Endodermal cell (in vitro differentiated cells): ENCODE data around the gene UBE2K. TPM values are rescaled to one million over a fixed set of nuclear protein-coding genes. Genes with fewer than 3 reads are reported as not detected.

ENCODE experiments used
- DNase-seq: peaks from one replicate; pipeline ENCODE4 v3.0.0-alpha.2; 2017
- H3K27ac ChIP-seq: 2 replicates; pipeline ENCODE4 v1.5.1; 2013; ENCODE audit warnings: mild to moderate bottlenecking, low read depth, low read length, moderate library complexity
- H3K27me3 ChIP-seq: 2 replicates; pipeline ENCODE4 v1.6.1; 2013; ENCODE audit warnings: mild to moderate bottlenecking, low read length, moderate library complexity; ENCODE audit not compliant: insufficient read depth, control insufficient read depth, poor library complexity, severe bottlenecking
- H3K36me3 ChIP-seq: 2 replicates; pipeline ENCODE4 v1.7.0; 2013; ENCODE audit warnings: mild to moderate bottlenecking, low read length, moderate library complexity; ENCODE audit not compliant: control insufficient read depth, insufficient read depth
- H3K4me1 ChIP-seq: one replicate; pipeline ENCODE4 v1.7.0; 2013; ENCODE audit warnings: low read length; ENCODE audit not compliant: control insufficient read depth, insufficient read depth
- H3K4me3 ChIP-seq: 2 replicates; pipeline ENCODE4 v1.5.1; 2013; ENCODE audit warnings: mild to moderate bottlenecking, low read length, moderate library complexity
- H3K9ac ChIP-seq: 2 replicates; pipeline ENCODE4 v1.6.1; 2013; ENCODE audit warnings: mild to moderate bottlenecking, low read length, moderate library complexity; ENCODE audit not compliant: poor library complexity, severe bottlenecking; ENCODE audit errors: extremely low read depth
- H3K9me3 ChIP-seq: 2 replicates; pipeline ENCODE4 v1.6.1; 2013; ENCODE audit warnings: mild to moderate bottlenecking, low read length, moderate library complexity; ENCODE audit not compliant: control insufficient read depth
- H3K27ac Mint-ChIP-seq: 2 replicates; pipeline ENCODE4 v1.8.0; 2020; ENCODE audit warnings: mixed read lengths
- H3K27me3 Mint-ChIP-seq: 2 replicates; pipeline ENCODE4 v1.8.0; 2021; ENCODE audit warnings: mild to moderate bottlenecking, mixed read lengths; ENCODE audit not compliant: insufficient read depth
- H3K36me3 Mint-ChIP-seq: 2 replicates; pipeline ENCODE4 v1.8.0; 2020; ENCODE audit warnings: low read depth, mixed read lengths
- H3K4me1 Mint-ChIP-seq: 2 replicates; pipeline ENCODE4 v1.8.0; 2020; ENCODE audit warnings: mixed read lengths
- H3K4me3 Mint-ChIP-seq: 2 replicates; pipeline ENCODE4 v1.8.0; 2020; ENCODE audit warnings: mild to moderate bottlenecking, moderate library complexity, mixed read lengths
- H3K9me3 Mint-ChIP-seq: 2 replicates; pipeline ENCODE4 v1.8.0; 2020; ENCODE audit warnings: mild to moderate bottlenecking, mixed read lengths
- WGBS, 2 experiments: methylation state at CpG; one replicate each; pipeline versions ENCODE4 v1.1.5 to v1.1.7; 2013; ENCODE audit warnings: missing lambda C conversion rate in 2 of 2, mixed read lengths in 1 of 2; ENCODE audit not compliant: insufficient coverage in 1 of 2, insufficient read length in 1 of 2; 5-methylcytosine and 5-hydroxymethylcytosine counted together
- total RNA-seq, 2 donors: library from RNA; stranded (reverse); fragmentation: NEBNext Ultra II Directional in 1 of 2; extraction: Animal tissue kit (Norgen Biotek cat#: 25700) in 1 of 2; gene quantifications; 2 replicates in 1 of 2; 3 replicates in 1 of 2; pipeline ENCODE4 v1.2.1, GENCODE V29; 2021
- TF ChIP-seq, protein P1 (sequence below): fragments of 200-600 bp; sonication (generic); conservative IDR thresholded peaks from 2 replicates; pipeline ENCODE4 v1.5.0; 2021; ENCODE audit warnings: antibody characterized with exemption, mild to moderate bottlenecking

The UBE2K gene
- total RNA-seq, 2 donors from 2014 or later, result 139 to 143 TPM

DNA sequence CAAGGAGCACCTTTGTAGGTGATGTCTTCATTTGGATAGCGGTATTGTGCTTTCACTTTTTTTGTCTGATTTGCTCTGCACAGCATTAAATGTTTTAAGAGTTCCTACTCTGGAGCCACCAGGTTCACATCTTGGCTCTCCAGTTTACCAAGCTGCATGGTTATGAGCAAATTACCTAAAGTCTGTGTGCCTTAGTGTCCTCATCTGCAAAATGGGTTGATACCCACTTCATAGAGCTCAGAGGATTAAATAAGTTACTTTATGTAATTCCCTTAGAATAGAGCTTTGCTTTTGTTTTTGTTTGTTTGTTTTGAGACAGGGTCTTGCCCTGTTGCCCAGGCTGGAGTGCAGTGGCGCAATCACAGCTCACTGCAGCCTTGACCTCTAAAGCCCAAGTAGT, 58.2 kb downstream of the UBE2K start:
- Mint-ChIP-seq H3K9me3 (no peaks in the 10 kb centered on the region), H3K27me3 (no peaks in the 10 kb centered on the region), H3K4me1 (no peaks in the 10 kb centered on the region), H3K4me3 (no peak overlapping the region), H3K27ac (no peak overlapping the region), H3K36me3 (peaks cover 58% of the 10 kb centered on the region)
- no peaks in the 10 kb centered on the region for H3K9me3 ChIP-seq
- no peak overlapping the region for H3K9ac ChIP-seq
- DNase-seq, result no peak
- H3K36me3 ChIP-seq, result peaks cover 69% of the 10 kb centered on the region
- TF ChIP-seq, protein P1, sequence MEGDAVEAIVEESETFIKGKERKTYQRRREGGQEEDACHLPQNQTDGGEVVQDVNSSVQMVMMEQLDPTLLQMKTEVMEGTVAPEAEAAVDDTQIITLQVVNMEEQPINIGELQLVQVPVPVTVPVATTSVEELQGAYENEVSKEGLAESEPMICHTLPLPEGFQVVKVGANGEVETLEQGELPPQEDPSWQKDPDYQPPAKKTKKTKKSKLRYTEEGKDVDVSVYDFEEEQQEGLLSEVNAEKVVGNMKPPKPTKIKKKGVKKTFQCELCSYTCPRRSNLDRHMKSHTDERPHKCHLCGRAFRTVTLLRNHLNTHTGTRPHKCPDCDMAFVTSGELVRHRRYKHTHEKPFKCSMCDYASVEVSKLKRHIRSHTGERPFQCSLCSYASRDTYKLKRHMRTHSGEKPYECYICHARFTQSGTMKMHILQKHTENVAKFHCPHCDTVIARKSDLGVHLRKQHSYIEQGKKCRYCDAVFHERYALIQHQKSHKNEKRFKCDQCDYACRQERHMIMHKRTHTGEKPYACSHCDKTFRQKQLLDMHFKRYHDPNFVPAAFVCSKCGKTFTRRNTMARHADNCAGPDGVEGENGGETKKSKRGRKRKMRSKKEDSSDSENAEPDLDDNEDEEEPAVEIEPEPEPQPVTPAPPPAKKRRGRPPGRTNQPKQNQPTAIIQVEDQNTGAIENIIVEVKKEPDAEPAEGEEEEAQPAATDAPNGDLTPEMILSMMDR, result no peak
- H3K4me1 ChIP-seq, result no peaks in the 10 kb centered on the region
- no peak overlapping the region for H3K4me3 ChIP-seq
- H3K27ac ChIP-seq, result no peak overlapping the region
- no peaks in the 10 kb centered on the region for H3K27me3 ChIP-seq
- WGBS, 2 experiments, result 99 to 100% methylated on average over 2 of the region's 2 CpGs

DNA sequence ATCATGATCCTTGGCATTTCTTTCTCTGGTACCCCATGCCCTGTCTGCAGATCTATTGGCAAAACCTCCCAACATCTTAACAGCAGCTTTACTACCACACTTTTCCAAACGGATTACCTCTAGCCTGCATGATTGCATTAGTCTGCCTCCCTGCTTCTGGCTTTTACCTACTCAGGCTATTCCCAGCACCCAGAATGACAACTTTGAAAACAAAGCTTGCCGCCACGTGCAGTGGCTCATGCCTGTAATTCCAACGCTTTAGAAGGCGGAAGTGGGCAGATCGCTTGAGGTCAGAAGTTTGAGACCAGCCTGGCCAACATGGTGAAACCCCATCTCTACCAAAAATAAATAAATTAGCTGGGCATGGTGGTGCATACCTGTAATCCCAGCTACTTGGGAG, 60.2 kb downstream of the UBE2K start:
- whole genome bisulfite sequencing, 2 experiments, result 73 to 94% methylated on average over 6 of the region's 6 CpGs
- H3K36me3 Mint-ChIP-seq, result peaks cover 64% of the 10 kb centered on the region
- H3K4me1 Mint-ChIP-seq, result no peaks in the 10 kb centered on the region
- no peak overlapping the region for H3K4me3 ChIP-seq
- no peak for DNase-seq
- H3K36me3 ChIP-seq, result peaks cover 69% of the 10 kb centered on the region
- TF ChIP-seq, protein P1, result no peak
- H3K27ac ChIP-seq, result no peak overlapping the region
- H3K9ac ChIP-seq, result no peak overlapping the region
- no peaks in the 10 kb centered on the region for H3K4me1 ChIP-seq
- no peak overlapping the region for H3K4me3 Mint-ChIP-seq
- no peaks in the 10 kb centered on the region for H3K27me3 Mint-ChIP-seq
- no peaks in the 10 kb centered on the region for H3K9me3 Mint-ChIP-seq
- no peak overlapping the region for H3K27ac Mint-ChIP-seq
- no peaks in the 10 kb centered on the region for H3K27me3 ChIP-seq
- no peaks in the 10 kb centered on the region for H3K9me3 ChIP-seq

DNA sequence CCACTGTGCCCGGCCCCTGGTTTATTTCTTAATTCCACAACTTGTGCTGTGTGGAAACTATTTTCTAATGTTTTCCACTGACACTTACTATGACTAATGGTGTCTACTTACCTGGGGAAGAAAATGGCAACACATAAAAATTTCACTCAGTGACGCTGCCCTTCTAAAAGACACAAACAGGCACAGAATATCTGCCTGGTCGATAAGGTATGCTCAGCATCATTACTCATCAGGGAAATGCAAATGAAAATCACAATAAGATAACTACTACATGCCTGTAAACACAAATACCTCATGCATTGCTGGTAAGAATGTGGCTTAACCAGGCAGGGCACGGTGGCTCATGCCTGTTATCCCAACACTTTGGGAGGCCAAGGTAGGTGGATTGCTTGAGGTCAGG, 61.6 kb downstream of the UBE2K start:
- Histone ChIP-seq H3K4me3 (no peak overlapping the region), H3K4me1 (no peaks in the 10 kb centered on the region), H3K27ac (no peak overlapping the region), H3K9me3 (no peaks in the 10 kb centered on the region), H3K36me3 (peaks cover 79% of the 10 kb centered on the region), H3K27me3 (no peaks in the 10 kb centered on the region), H3K9ac (no peak overlapping the region)
- TF ChIP-seq, protein P1, result no peak
- Mint-ChIP-seq H3K27me3 (no peaks in the 10 kb centered on the region), H3K4me3 (no peak overlapping the region), H3K4me1 (no peaks in the 10 kb centered on the region), H3K36me3 (peaks cover 70% of the 10 kb centered on the region), H3K9me3 (no peaks in the 10 kb centered on the region), H3K27ac (no peak overlapping the region)
- no peak for DNase-seq
- 94 to 96% methylated on average over 3 to 4 of the region's 4 CpGs for WGBS, 2 experiments
